DND-41 (cell line): ENCODE results near the gene NR0B2.

ENCODE experiments used
- EZH2 ChIP-seq: IDR thresholded peaks from 3 replicates; pipeline ENCODE4 v1.6.1; 2012; ENCODE audit warnings: borderline replicate concordance, low read depth, mild to moderate bottlenecking, moderate library complexity, low read length, inconsistent platforms; ENCODE audit not compliant: severe bottlenecking
- TF ChIP-seq, protein P1 (sequence below): IDR thresholded peaks from 2 replicates; pipeline ENCODE4 v1.5.1; 2012; ENCODE audit warnings: borderline replicate concordance, low read length, moderate library complexity, mild to moderate bottlenecking; ENCODE audit not compliant: poor library complexity, severe bottlenecking; ENCODE audit errors: extremely low read depth

GRCh38 chr1:26913389-26913753 is 404 bp downstream of the NR0B2 start:
- TF ChIP-seq, protein P1, sequence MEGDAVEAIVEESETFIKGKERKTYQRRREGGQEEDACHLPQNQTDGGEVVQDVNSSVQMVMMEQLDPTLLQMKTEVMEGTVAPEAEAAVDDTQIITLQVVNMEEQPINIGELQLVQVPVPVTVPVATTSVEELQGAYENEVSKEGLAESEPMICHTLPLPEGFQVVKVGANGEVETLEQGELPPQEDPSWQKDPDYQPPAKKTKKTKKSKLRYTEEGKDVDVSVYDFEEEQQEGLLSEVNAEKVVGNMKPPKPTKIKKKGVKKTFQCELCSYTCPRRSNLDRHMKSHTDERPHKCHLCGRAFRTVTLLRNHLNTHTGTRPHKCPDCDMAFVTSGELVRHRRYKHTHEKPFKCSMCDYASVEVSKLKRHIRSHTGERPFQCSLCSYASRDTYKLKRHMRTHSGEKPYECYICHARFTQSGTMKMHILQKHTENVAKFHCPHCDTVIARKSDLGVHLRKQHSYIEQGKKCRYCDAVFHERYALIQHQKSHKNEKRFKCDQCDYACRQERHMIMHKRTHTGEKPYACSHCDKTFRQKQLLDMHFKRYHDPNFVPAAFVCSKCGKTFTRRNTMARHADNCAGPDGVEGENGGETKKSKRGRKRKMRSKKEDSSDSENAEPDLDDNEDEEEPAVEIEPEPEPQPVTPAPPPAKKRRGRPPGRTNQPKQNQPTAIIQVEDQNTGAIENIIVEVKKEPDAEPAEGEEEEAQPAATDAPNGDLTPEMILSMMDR: no peak
- TF ChIP-seq EZH2: no peak
